HL-60 (cell line): ENCODE data around the gene CTNND2.

Experiments
- GABPA ChIP-seq: IDR thresholded peaks from 2 replicates; pipeline ENCODE4 v1.6.1; 2012; ENCODE audit warnings: low read depth
- POLR2AphosphoS5 ChIP-seq: IDR thresholded peaks from 2 replicates; pipeline ENCODE4 v1.6.1; 2012; ENCODE audit warnings: low read depth
- TF ChIP-seq, protein P1 (sequence below): IDR thresholded peaks from one replicate; pipeline ENCODE4 v1.5.1; 2011; ENCODE audit warnings: low read length, control low read depth, inconsistent platforms; ENCODE audit not compliant: insufficient read depth
- TF ChIP-seq, protein P2 (sequence below): IDR thresholded peaks from 2 replicates; pipeline ENCODE4 v1.6.1; 2012; ENCODE audit warnings: low read depth; ENCODE audit not compliant: insufficient replicate concordance

DNA sequence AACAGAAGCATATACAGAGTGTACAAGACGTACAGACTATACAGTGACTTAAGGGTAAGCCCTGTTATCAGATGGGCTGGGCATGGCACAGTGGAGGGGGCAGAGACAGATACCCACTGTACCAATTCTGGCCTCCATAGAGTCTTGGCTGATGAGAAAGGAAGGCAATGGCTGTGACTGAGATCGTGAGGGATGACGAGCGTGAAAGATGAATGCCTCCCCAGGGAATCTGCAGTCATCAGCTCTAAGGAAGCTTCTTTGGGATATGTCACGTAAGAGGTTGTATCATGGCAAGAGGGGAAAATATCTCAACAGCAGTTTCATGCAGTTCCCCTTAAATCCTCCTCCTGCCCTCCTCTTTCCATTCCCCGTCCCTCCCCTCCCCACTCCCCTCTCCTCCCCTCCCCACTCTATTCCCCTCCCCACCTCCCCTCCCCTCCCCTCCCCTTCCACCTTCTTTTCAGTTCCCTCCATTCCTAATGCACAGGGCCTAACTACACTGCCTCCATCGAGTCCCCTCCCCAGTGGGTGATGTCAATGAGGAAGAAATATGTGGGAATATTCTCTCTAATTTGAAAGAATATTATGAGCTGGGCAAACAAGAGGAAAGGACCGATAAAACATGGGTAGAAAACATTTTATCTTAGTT, 916.8 kb downstream of the CTNND2 start:
- TF ChIP-seq, protein P1, sequence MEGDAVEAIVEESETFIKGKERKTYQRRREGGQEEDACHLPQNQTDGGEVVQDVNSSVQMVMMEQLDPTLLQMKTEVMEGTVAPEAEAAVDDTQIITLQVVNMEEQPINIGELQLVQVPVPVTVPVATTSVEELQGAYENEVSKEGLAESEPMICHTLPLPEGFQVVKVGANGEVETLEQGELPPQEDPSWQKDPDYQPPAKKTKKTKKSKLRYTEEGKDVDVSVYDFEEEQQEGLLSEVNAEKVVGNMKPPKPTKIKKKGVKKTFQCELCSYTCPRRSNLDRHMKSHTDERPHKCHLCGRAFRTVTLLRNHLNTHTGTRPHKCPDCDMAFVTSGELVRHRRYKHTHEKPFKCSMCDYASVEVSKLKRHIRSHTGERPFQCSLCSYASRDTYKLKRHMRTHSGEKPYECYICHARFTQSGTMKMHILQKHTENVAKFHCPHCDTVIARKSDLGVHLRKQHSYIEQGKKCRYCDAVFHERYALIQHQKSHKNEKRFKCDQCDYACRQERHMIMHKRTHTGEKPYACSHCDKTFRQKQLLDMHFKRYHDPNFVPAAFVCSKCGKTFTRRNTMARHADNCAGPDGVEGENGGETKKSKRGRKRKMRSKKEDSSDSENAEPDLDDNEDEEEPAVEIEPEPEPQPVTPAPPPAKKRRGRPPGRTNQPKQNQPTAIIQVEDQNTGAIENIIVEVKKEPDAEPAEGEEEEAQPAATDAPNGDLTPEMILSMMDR = no peak
- TF ChIP-seq POLR2AphosphoS5 (no peak), GABPA (no peak)
- TF ChIP-seq, protein P2, sequence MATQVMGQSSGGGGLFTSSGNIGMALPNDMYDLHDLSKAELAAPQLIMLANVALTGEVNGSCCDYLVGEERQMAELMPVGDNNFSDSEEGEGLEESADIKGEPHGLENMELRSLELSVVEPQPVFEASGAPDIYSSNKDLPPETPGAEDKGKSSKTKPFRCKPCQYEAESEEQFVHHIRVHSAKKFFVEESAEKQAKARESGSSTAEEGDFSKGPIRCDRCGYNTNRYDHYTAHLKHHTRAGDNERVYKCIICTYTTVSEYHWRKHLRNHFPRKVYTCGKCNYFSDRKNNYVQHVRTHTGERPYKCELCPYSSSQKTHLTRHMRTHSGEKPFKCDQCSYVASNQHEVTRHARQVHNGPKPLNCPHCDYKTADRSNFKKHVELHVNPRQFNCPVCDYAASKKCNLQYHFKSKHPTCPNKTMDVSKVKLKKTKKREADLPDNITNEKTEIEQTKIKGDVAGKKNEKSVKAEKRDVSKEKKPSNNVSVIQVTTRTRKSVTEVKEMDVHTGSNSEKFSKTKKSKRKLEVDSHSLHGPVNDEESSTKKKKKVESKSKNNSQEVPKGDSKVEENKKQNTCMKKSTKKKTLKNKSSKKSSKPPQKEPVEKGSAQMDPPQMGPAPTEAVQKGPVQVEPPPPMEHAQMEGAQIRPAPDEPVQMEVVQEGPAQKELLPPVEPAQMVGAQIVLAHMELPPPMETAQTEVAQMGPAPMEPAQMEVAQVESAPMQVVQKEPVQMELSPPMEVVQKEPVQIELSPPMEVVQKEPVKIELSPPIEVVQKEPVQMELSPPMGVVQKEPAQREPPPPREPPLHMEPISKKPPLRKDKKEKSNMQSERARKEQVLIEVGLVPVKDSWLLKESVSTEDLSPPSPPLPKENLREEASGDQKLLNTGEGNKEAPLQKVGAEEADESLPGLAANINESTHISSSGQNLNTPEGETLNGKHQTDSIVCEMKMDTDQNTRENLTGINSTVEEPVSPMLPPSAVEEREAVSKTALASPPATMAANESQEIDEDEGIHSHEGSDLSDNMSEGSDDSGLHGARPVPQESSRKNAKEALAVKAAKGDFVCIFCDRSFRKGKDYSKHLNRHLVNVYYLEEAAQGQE = no peak
